NCI-H128 (cell line): Measurements from ENCODE around the gene MAP2K1.
"Not testable (repeated sequence)": the region's sequence is repeated elsewhere in the genome, so short reads cannot be mapped to it uniquely, and the experiment has no call there.

Source experiments
- DNase-seq: peaks from one replicate; lab custom pipeline; 2025; ENCODE audit not compliant: unreplicated experiment; lab: John Stamatoyannopoulos, UW

MAP2K1 gene

GRCh38 chr15:66386204-66387123 is at the start of gene MAP2K1:
MAP2K1 (plus strand) TSS chr15:66386912; CDS start chr15:66387348, 436 bp downstream.
- DNase-seq: peak; percentile 97

- DNase-seq: not testable (repeated sequence)
Observed at GRCh38 chr15:66348530-66348929, 38.2 kb upstream of the MAP2K1 start.

DNA sequence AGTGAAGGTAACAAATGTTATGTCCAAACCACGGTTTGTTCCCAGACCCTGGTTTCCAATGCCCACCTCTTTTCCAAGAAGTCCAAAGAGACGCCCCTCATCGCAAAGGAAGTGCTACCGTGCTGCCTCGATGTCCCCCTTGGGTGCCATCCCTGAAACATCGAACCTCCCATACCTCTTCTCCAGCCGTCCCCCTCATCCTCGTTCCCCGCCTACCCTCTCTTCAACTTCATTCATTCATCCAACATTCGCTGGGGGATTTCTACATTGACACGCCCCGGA is 30.7 kb upstream of the MAP2K1 start:
- no peak for DNase-seq

GRCh38 chr15:66356359-66357236 is 30.1 kb upstream of the MAP2K1 start, which contains the start of gene TIPIN:
TIPIN (minus strand) TSS chr15:66356685; CDS start chr15:66352947, 3,738 bp downstream.
- DNase-seq: peak; percentile 90

DNA sequence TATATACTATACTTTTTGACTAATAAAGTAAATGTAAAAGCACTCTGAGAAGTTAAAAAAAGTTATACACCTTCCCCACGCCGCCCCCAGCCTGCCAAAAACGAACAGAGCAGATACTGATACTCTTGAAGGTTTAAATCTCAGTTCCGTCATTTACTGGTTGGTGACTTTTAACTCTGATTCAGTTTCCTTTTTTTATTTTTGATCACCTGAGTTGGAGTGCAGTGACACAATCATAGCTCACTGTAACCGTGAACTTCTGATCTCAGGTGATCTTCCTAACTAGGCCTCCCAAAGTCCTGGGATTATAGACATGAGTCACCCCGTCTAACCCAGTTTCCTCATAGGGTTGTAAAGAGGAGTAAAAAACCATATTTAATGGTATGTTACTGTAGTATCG is 27.0 kb upstream of the MAP2K1 start:
- no peak for DNase-seq

- DNase-seq: not testable (repeated sequence)
Observed at GRCh38 chr15:66361745-66362460, 24.8 kb upstream of the MAP2K1 start.

DNA sequence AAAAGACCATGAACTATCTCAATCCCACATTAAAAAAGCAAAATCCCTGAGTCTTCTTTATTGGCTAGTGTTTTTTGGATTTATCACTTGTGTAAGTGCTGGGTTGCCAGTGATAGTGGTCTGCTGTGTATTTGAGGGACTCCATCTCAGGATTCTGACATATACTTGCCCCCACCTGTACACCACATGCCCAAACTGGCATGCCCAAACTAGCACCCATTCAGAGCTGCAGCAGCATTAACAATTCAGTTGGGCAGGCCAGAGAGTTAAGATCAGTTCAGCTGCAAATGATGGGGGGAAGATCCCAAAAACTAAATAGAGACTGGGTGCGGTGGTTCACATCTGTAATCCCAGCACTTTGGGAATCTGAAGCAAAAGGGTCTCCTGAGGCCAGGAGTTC is 23.9 kb upstream of the MAP2K1 start:
- no peak for DNase-seq

DNA sequence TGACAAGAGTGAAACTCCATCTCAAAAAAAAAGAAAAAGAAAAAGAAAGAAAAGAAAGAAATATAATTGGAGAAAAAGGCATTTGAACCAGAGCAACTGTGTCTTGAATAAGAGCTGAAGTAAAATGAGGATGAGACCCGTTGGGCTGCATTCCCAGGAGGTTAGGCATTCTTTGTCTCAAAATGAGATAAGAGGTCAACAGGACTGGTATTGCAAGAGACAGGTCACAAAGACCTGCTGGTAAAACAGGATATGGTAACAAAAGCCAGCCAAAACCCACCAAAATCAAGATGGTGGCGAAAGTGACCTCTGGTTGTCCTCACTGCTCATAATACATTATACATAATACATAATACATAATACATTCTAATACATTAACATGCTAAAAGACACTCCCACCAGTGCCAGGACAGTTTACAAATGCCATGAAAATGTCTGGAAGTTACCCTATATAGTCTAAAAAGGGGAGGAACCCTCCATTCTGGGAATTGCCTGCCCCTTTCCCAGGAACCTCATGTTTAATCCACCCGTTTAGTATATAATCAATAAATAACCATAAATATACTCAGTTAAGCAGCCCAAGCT is 21.7 kb upstream of the MAP2K1 start:
- no peak for DNase-seq

GRCh38 chr15:66369773-66370651 is 16.7 kb upstream of the MAP2K1 start:
- DNase-seq: no peak

DNA sequence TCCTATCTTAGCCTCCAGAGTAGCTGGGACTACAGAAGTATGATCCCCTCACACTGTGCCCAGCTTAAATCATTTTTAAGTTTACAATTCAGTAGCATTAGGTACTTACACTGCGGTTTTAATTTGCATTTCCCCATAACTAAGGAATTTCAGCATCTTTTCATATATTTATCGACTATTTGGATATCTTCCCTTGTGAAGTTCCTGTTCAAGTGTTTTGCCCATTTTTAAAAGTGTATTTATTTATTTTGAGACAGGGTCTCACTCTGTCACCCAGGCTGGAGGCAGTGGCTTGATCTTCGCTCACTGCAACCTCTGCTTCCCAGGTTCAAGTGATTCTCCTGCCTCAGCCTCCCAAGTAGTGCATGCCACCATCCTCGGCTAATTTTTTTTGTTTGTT is 12.5 kb upstream of the MAP2K1 start:
- no peak for DNase-seq

DNA sequence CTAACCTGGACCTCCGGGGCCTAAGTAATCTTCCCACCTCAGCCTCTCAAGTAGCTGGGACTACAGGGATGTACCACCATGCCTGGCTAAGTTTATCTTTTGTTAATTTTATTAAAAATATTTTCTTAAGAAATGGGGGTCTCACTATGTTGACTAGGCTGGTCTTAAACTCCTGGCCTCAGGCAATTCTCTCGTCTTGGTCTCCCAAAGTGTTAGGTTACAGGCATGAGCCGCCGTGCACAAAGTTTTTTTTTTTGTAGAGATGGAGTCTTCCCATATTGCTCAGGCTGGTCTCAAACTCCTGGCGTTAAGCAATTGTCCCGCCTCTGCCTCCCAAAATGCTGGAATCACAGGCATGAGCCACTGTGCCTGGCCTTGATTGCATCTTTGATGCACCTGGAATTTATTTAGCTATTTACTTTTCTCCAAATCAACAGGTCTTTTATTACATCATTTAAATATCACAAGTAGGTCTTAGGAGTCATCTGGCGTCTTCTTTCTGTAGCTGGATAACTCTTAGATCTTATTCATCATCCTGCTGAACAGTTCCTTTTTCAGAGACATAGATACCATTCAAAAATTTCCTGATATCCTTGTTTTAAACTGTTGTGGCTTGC is 7.8 kb upstream of the MAP2K1 start:
- no peak for DNase-seq

DNA sequence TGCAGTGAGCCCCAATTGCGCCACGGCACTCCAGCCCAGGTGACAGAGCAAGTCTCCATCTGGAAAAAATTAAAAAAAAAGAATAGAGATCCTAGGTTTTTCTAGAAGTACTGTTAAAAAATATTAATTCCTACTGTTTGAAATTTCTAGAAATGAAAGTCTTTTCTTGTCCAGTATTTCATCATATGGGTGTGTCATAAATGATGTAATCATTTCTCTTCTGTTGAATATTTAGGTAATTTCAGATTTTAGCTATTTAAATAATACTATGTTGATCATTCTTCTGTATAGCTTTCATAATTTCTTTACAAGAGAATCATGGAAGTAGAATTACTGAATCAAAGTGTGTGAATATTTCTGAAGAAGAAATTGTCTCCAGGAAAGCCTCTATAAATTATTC is 5.3 kb upstream of the MAP2K1 start:
- DNase-seq: not testable (repeated sequence)

- no peak for DNase-seq
Observed at GRCh38 chr15:66387163-66388042, 691 bp downstream of the MAP2K1 start.

- DNase-seq: no peak
Observed at GRCh38 chr15:66388043-66388363, 1.3 kb downstream of the MAP2K1 start.

- no peak for DNase-seq
Observed at GRCh38 chr15:66388576-66388975, 1.9 kb downstream of the MAP2K1 start.

DNA sequence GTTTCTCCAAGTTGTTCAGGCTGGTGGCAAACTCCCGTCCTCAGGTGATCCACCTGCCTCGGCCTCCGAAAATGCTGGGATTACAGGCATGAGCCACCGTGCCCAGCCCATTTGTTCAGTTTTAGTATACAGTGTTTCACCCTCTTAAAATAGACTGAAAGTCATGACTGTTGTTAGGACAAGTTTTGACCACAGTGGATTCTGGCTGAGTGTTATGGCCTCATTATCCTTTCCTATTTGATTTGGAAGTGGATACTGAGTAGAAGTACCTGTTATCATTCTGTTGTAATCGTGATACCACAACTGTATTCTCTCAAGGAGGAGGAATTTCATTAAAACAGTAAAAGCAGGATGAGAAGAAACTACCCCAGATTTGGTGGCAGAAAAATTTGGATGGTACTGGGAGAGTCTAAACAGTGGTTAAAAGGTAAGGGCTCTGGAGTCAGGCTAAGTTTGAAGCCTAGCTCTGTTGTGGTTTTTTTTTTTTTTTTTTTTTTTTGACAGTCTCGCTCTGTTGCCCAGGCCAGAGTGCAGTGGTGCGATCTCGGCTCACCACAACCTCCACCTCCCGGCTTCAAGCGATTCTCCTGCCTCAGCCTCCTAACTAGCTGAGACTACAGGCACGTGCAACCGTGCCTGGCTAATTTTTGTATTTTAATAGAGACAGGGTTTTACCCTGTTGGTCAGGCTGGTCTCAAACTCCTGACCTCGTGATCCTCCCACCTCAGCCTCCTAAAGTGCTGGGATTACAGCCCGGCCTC is 2.6 kb downstream of the MAP2K1 start:
- no peak for DNase-seq

DNA sequence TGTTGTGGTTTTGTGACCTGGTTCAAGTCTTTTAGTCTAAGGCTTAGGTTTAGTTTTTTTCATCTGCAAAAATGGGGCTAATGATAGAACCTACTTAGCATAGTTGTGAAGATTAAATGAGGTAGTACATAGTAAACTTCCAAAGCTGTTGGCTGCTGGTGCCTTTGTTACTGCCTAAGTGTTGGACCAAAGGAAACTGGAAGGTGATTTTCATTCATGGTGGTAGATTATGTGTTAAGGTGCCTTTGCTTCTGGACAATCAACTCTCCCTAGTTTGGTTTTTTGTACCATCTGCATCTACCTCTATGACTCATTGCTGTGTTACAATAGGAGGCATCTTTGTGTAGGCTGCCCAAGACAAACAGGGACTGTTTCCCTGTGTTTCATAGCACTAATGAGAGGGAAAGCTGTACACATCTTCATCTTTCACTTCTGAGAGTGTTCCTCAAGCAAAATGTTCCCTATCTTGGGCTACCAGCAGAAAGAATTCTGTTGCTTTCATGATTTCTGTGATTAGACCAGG is 3.2 kb downstream of the MAP2K1 start:
- DNase-seq: no peak

DNA sequence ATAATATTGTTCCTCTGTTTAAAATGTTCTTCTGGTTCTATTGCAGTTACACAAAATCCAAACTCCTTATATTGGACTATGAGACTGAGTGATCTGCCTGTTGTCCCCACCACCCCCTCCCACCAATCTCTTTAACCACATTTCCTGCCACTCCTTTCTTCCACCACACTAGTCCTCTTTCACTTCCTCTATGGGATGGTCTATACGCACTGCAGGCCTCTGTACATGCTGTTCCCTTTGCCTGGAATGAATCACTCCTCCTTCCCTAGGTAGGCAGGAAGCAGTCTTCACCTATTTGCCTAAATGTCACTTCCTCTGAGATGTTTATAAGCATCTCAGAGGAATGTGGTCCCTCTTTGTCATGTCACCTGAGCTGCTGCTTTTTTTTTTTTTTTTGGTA is 4.0 kb downstream of the MAP2K1 start:
- no peak for DNase-seq
